ENCODE results near the gene HEPHL1. TPM values are rescaled to one million over a fixed set of nuclear protein-coding genes. Genes with fewer than 3 reads are reported as not detected.
A peak's percentile ranks its signal among the peaks of the same experiment; 100 is the strongest.

HEPHL1 gene
- total RNA-seq, 2 donors from 2014 or later, result not detected

GRCh38 chr11:94130298-94131046, 109.3 kb downstream of the HEPHL1 start:
- H3K27me3 Mint-ChIP-seq, result no peaks in the 10 kb centered on the region
- no peak for ATAC-seq
- no peak for DNase-seq
- no peak overlapping the region for H3K27ac Mint-ChIP-seq
- H3K9me3 ChIP-seq (ENCODE audit: control insufficient read depth, low read length, poor library complexity, severe bottlenecking), result no peaks in the 10 kb centered on the region
- H3K4me3 Mint-ChIP-seq, result no peak overlapping the region
- H3K4me1 Mint-ChIP-seq, result peaks cover 37% of the 10 kb centered on the region
- no peaks in the 10 kb centered on the region for H3K36me3 Mint-ChIP-seq (ENCODE audit: low read depth)

GRCh38 chr11:94131047-94131717, 110.0 kb downstream of the HEPHL1 start:
- Mint-ChIP-seq H3K36me3 (ENCODE audit: low read depth) (no peaks in the 10 kb centered on the region), H3K4me1 (peaks cover 40% of the 10 kb centered on the region), H3K27me3 (no peaks in the 10 kb centered on the region), H3K27ac (no peak overlapping the region), H3K4me3 (no peak overlapping the region)
- no peak for DNase-seq
- H3K9me3 ChIP-seq (ENCODE audit: control insufficient read depth, low read length, poor library complexity, severe bottlenecking), result no peaks in the 10 kb centered on the region
- no peak for ATAC-seq

- H3K9me3 ChIP-seq (ENCODE audit: control insufficient read depth, low read length, poor library complexity, severe bottlenecking), result no peaks in the 10 kb centered on the region
- Mint-ChIP-seq H3K4me1 (peaks cover 40% of the 10 kb centered on the region), H3K27me3 (no peaks in the 10 kb centered on the region), H3K36me3 (ENCODE audit: low read depth) (no peaks in the 10 kb centered on the region), H3K4me3 (no peak overlapping the region), H3K27ac (no peak overlapping the region)
- ATAC-seq (no peak), DNase-seq (no peak)
Measured at GRCh38 chr11:94131718-94132115, 110.6 kb downstream of the HEPHL1 start.

DNA sequence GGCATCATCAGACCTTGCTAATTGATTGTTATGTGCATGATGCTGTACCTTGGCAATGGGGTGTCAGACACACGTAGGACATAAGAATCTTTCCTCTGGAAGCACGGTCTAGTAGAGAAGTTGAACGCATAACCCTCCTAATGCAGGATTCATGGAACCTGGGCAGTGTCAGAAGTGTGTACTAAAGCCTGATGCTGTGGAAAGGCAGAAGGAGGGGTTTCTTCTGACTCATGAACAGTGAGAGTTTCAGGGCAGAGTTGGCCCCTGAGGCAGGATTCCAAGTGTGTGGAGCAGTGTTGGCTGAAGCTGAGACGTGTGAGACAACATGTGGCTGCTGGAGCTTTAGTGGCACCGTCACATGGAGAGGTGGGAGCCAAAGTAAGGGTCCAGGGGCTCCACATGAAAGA, 111.0 kb downstream of the HEPHL1 start:
- peaks cover 39% of the 10 kb centered on the region for H3K4me1 Mint-ChIP-seq
- H3K27ac Mint-ChIP-seq, result no peak overlapping the region
- H3K36me3 Mint-ChIP-seq (ENCODE audit: low read depth), result no peaks in the 10 kb centered on the region
- ATAC-seq (no peak), DNase-seq (no peak)
- no peak overlapping the region for H3K4me3 Mint-ChIP-seq
- no peaks in the 10 kb centered on the region for H3K27me3 Mint-ChIP-seq
- no peaks in the 10 kb centered on the region for H3K9me3 ChIP-seq (ENCODE audit: control insufficient read depth, low read length, poor library complexity, severe bottlenecking)

GRCh38 chr11:94132823-94133408, 111.8 kb downstream of the HEPHL1 start:
- no peak for DNase-seq
- no peaks in the 10 kb centered on the region for H3K9me3 ChIP-seq (ENCODE audit: control insufficient read depth, low read length, poor library complexity, severe bottlenecking)
- Mint-ChIP-seq H3K4me1 (peaks cover 35% of the 10 kb centered on the region), H3K36me3 (ENCODE audit: low read depth) (no peaks in the 10 kb centered on the region), H3K27ac (peak overlapping the region; percentile 56), H3K4me3 (no peak overlapping the region), H3K27me3 (no peaks in the 10 kb centered on the region)
- no peak for ATAC-seq

- Mint-ChIP-seq H3K4me1 (peaks cover 32% of the 10 kb centered on the region), H3K27ac (peak overlapping the region; percentile 56), H3K4me3 (no peak overlapping the region), H3K27me3 (no peaks in the 10 kb centered on the region), H3K36me3 (ENCODE audit: low read depth) (no peaks in the 10 kb centered on the region)
- DNase-seq (no peak), ATAC-seq (no peak)
- H3K9me3 ChIP-seq (ENCODE audit: control insufficient read depth, low read length, poor library complexity, severe bottlenecking), result no peaks in the 10 kb centered on the region
Measured at GRCh38 chr11:94133752-94134151, 112.6 kb downstream of the HEPHL1 start.

GRCh38 chr11:94134651-94135512, 113.7 kb downstream of the HEPHL1 start:
- H3K4me1 Mint-ChIP-seq, result peaks cover 37% of the 10 kb centered on the region
- H3K27me3 Mint-ChIP-seq, result no peaks in the 10 kb centered on the region
- ATAC-seq (peak; percentile 27), DNase-seq (no peak)
- H3K36me3 Mint-ChIP-seq (ENCODE audit: low read depth), result no peaks in the 10 kb centered on the region
- no peak overlapping the region for H3K4me3 Mint-ChIP-seq
- peak overlapping the region; percentile 14 for H3K27ac Mint-ChIP-seq
- H3K9me3 ChIP-seq (ENCODE audit: control insufficient read depth, low read length, poor library complexity, severe bottlenecking), result no peaks in the 10 kb centered on the region

GRCh38 chr11:94139416-94139815, 118.3 kb downstream of the HEPHL1 start:
- H3K9me3 ChIP-seq (ENCODE audit: control insufficient read depth, low read length, poor library complexity, severe bottlenecking), result no peaks in the 10 kb centered on the region
- Mint-ChIP-seq H3K27ac (no peak overlapping the region), H3K4me1 (peaks cover 45% of the 10 kb centered on the region), H3K36me3 (ENCODE audit: low read depth) (no peaks in the 10 kb centered on the region), H3K27me3 (no peaks in the 10 kb centered on the region), H3K4me3 (no peak overlapping the region)
- ATAC-seq (no peak), DNase-seq (no peak)

GRCh38 chr11:94140154-94140655, 119.1 kb downstream of the HEPHL1 start:
- Mint-ChIP-seq H3K27me3 (no peaks in the 10 kb centered on the region), H3K27ac (peak overlapping the region; percentile 53), H3K36me3 (ENCODE audit: low read depth) (no peaks in the 10 kb centered on the region), H3K4me3 (no peak overlapping the region), H3K4me1 (peaks cover 46% of the 10 kb centered on the region)
- no peaks in the 10 kb centered on the region for H3K9me3 ChIP-seq (ENCODE audit: control insufficient read depth, low read length, poor library complexity, severe bottlenecking)
- DNase-seq, result no peak
- ATAC-seq, result no peak

- H3K27ac Mint-ChIP-seq, result no peak overlapping the region
- H3K4me1 Mint-ChIP-seq, result peaks cover 50% of the 10 kb centered on the region
- no peaks in the 10 kb centered on the region for H3K9me3 ChIP-seq (ENCODE audit: control insufficient read depth, low read length, poor library complexity, severe bottlenecking)
- H3K4me3 Mint-ChIP-seq, result no peak overlapping the region
- peaks cover 4% of the 10 kb centered on the region for H3K36me3 Mint-ChIP-seq (ENCODE audit: low read depth)
- H3K27me3 Mint-ChIP-seq, result no peaks in the 10 kb centered on the region
- no peak for DNase-seq
- no peak for ATAC-seq
Measured at GRCh38 chr11:94141511-94142307, 120.6 kb downstream of the HEPHL1 start.

- peaks cover 4% of the 10 kb centered on the region for H3K36me3 Mint-ChIP-seq (ENCODE audit: low read depth)
- no peak for ATAC-seq
- no peaks in the 10 kb centered on the region for H3K9me3 ChIP-seq (ENCODE audit: control insufficient read depth, low read length, poor library complexity, severe bottlenecking)
- H3K27me3 Mint-ChIP-seq, result no peaks in the 10 kb centered on the region
- H3K4me1 Mint-ChIP-seq, result peaks cover 51% of the 10 kb centered on the region
- no peak for DNase-seq
- H3K4me3 Mint-ChIP-seq, result no peak overlapping the region
- peak overlapping the region; percentile 14 for H3K27ac Mint-ChIP-seq
Measured at GRCh38 chr11:94142308-94143281, 121.4 kb downstream of the HEPHL1 start.
